ENCODE data around the gene CD7.

- TF ChIP-seq CTCF (conservative IDR thresholded peaks at IDR 0.05; ENCODE audit: low read length) (no peak), EZH2phosphoT487 (IDR thresholded peaks at IDR 0.05; ENCODE audit: borderline replicate concordance, low read depth, low read length) (no peak)
Measured at GRCh38 chr17:82339634-82340580, 22.5 kb upstream of the CD7 start.

Measured in OCI-LY7 (cell line).